Stimulated activated CD8-positive, alpha-beta memory T cell treated with anti-CD3 and anti-CD28 coated beads, Interleukin-4, amount 100 ng/mL, for 1 hour (primary cell): ENCODE measurements around the gene ARL5A.

ENCODE experiments used
- DNase-seq, 2 donors: peaks; one replicate each; pipeline ENCODE4 v3.0.0-alpha.2; 2020; ENCODE audit warnings: low read depth in 2 of 2, low spot score in 1 of 2

ARL5A gene

DNA sequence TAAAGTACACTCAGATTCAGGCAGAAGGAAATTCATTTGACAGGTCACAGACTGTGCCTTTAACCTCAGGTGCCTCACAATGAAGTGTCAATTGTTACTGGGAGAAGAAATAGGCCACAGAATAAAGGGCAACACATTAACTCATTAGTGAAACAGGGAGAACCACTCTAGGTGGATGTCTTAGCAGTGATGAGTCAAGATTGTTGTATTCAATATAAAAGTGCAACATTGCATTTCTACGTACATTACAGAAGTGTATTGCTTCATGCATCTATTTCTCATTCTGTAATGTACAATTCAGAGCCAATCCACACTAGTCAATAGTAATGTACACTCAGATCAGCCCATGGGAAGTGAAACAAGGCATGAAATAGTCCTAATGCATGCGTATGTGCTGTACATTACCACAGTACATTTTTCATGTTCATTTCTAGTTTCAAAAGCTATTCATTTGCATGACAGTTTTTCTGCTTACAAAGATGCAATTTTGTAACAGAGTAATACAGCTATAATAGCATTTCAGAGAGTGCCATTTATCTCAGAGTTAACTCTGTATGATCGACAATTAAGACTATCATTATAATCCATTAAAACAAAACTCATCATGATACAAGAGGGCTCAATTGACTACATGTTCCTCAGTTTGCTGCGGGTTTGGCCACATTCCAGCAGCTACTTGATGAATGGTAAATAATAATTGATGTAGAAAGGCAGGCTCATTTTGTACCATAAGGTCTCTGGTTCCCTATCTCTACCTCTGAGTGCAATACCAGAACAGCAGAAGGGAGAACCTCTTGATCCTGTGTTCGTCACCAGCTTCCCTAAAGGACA, 12.2 kb upstream of the ARL5A start:
- no peak for DNase-seq

DNA sequence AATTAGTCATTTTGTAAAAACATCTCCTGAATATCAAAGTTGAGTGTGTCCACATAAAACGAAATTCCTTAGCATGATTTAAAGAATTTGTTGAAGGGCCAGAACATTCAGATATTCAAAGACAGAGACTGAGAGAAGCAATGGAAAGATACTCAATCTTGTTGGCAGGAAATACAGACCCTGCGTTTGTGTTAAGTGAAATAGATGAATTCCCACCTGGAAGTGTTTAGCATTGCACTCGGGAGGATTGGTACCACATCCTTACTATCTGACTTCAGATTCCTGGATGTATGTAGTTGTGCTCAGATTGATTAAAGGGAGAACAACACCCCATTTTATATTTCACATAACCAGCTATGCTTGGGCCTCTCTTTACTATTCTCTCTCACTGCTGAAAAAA, 9.7 kb upstream of the ARL5A start:
- no peak for DNase-seq

- no peak for DNase-seq
Observed at GRCh38 chr2:151833984-151834383, 5.8 kb upstream of the ARL5A start.

GRCh38 chr2:151830961-151831360, 2.7 kb upstream of the ARL5A start:
- DNase-seq: no peak

DNA sequence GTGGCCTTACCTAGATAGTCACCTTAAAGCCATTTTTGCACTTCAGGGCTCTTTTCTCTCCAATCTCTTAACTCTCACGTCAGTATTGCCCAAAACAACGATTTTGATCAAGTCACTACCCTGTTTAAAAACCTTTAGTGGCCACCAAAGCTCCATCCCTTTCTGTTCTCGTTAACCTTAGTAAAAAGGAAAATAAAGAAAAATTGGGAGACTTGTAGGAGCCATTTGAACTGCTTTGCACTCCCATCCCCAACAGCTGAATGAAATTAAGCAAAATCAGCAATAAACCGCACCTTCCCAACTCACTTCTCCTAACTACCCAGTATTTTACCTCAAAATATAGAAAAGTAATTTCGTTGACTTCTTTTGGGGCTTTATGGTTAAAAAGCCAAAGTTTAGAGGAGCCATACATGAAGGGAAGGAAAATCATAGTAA, 686 bp upstream of the ARL5A start:
- no peak for DNase-seq

DNA sequence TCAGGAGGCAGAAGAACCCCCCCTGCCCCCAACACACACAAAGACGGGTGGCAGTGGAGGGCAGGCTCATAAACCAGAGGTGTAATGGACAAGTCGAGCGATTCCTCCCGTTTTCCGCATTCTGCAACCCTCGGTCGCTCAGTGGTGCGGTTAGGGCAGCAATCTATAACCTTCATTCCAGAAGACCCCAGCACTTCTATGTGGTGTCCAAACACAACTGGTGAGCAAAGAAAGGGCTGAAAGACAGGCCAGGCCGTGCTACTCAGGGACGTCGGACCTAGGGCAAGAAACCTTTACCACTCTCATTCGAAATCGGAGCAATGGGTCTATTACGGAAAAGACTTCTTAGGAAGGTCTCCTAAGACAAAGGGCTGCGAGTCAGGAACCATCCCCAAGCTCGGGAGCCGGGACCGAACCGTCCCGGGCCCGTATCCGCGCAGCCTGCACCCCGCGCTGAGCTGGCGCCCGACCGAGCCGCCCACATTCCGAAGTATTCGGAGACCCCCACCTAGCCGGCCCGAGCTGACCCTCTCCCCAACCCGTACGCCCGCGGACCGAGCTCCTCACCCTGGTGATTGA, 568 bp downstream of the ARL5A start:
- DNase-seq: no peak

- DNase-seq: no peak
Observed at GRCh38 chr2:151826737-151827157, 1.5 kb downstream of the ARL5A start.

DNA sequence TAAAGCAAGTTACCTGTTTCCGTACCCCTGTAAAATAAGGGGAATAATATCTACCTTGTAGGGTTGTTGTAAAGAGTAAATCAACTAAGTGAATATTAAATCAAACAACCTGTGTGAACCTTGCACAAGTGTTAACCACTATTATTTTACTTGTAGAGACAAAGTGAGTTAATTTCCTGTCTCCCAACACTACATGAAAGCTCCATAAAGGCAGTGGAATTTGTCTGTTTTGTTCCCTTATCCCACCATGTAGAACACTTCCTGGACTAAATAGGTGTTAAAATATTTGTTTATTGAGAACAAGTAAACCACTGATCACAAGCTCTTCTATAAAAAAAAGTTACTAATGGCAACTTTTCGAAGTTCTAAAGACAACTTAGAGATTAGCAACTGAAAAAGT, 3.3 kb downstream of the ARL5A start:
- no peak for DNase-seq

- no peak for DNase-seq
Observed at GRCh38 chr2:151823651-151824050, 4.6 kb downstream of the ARL5A start.

DNA sequence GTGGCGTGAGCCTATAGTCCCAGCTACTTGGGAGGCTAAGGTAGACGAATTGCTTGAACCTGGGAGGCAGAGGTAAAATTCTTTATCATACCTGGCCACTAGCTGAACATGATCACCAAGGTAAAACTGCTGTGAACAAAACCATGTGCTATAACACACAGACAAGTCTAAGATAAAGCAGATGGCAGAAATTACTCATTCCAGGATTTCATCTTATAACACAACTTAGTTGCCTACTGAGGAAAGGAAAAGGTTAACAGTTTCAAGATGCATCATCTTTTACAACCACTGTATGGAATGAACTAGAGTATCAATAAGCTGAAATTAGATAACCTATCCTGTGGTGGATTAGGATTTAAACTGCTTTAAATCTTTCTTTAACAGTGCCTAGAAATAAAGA, 8.3 kb downstream of the ARL5A start:
- no peak for DNase-seq

DNA sequence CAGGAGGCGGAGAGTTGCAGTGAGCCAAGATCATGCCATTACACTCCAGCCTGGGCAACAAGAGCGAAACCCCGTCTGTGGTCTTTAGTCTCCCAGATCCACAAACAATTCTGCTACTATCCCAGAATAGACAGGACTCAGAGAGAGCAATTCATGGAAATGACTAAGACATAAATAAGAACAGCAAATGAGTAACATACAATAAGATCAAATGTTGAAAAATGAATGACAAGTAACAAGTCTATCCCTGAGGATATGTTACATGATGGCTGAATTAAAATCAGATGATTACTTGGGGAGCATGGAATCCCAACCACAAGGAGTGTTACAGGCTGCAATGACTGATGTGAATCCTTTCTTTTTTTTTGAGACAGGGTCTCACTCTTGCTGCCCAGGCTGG, 10.3 kb downstream of the ARL5A start:
- no peak for DNase-seq

DNA sequence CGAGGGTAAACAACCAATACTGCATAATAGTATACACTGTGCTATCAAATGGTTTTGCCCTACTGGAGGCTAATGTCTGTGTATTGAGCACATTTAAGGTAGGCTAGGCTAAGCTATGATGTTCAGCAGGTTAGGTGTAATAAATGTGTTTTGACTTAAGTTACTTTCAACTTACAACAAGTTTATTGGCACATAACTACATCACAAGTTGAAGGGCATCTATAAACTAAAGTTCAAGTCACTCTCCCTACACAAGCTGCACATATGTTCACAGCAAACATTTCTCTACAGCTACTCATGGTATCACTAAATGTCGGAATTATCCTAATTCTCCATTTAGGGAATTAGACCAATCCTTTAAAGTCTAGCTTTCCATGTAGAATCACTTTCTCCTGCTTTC, 11.4 kb downstream of the ARL5A start:
- DNase-seq: no peak

DNA sequence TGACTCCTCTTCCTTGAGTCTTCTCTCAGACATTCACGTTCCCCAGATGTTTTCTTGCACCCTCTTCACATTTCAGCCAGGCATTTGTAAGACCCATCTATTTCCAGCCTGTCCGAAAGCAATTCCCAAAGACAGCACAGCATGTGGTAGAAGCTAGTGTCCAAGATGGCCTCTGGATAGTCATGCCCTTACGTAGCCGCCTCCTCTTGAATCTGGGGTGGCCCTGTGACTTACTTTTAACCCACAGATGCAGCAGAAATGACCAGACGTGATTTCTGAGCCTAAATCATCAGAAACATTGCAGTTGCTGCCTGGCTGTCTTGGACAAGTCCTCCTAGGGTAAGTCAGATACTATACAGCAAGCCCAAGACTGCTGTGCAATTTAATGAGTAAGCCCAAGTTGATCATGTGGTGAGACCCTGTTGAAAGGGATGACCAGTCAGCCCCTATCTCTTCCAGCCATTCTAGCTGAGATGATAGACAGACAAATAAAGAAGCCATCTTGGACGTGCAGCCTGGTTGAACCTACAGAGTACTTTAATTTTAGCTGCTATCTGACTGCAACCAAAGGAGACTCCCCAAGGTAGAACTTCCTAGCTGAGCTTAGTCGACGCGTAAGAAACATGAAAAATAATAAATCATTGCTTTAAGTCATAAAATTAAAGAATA, 12.3 kb downstream of the ARL5A start:
- DNase-seq: no peak

DNA sequence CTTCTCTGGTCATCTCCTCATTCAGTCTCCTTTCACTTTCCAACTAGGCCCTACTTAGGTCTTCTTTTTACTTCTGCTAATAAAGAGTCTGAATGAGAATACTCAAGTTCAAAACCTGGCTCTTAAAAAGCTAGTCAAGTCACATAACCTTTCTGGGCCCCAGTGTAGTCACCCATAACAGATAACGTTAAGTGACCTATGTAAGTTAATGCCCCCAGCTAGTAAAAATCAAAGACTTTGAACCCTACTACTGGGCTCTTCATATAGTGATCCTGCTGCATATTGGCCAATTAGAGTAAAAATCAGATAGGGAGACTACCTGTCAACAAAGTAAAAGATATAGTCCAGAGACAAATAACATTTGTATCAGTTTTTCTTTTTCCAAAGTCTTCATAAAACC, 17.7 kb downstream of the ARL5A start:
- no peak for DNase-seq

- no peak for DNase-seq
Observed at GRCh38 chr2:151809073-151809383, 19.2 kb downstream of the ARL5A start.

DNA sequence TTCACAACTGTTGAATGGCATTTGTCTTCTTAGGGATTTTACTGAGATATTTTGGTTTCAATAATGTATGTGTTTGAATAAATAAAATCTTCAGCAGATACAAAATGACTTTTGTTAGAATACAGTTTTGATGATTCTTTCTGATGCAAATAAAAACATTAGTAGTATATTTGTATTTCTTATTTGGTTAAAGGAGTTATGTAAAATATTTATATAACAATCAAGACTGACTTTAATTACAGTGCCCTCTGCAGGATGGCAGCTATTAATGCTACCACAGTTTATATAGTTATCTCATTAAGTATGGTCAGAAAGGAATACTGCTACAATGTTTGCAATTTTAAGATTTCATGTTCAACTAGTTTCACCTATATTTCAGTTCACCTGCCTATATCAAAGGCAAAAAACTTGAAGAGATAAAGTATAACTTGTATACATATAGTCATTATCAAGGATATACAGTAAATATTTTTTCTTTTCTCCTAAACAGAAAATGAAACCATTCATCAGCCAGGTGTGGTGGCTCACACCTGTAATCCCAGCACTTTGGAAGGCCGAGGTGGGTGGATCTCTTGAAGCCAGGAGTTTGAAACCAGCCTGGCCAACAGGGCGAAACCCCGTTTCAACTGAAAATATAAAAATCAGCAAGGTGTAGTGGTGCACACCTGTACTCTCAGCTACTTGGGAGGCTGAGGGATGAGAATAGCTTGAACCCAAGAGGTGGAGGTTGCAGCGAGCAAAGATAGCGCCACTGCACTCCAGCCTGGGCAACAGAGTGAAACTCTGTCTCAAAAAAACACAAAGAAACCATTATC, 19.8 kb downstream of the ARL5A start:
- no peak for DNase-seq

DNA sequence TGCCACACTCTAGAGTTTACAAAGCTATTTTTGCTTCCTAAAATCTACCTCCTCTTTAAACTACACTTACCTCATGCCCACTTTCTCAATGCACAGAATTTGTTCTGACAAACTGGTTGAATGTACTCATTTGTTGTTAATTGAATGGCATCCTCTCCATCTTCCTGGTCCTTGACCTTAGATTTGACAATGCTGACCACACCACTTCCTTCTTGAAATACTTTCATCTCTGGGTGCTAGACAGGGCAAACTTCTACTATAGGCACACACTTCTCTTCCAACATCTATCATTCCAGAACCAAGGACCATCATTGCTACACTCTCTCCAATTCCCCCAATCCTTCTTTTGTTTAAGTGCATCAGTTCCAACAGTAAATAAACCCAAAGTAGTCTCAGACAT, 22.3 kb downstream of the ARL5A start:
- DNase-seq: no peak

- no peak for DNase-seq
Observed at GRCh38 chr2:151805343-151805742, 22.9 kb downstream of the ARL5A start.

DNA sequence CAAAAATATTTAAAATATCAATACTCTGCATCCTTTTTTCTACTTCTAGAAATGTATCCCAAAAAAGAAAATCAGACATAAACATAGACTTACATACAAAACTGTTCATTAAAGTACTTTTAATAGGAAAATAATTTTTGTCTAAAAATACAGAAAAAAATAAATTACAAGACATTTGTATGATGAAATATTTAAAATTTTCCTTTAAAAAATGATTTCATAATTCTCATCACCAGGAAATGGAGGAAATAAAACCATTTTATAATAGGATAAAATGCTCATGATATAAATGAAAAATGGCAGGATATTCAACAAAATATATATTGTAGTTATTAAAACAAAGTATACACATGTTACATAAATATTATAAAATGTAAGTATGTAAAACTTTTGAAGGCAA, 24.4 kb downstream of the ARL5A start:
- no peak for DNase-seq

GRCh38 chr2:151802315-151802714, 25.9 kb downstream of the ARL5A start:
- DNase-seq: no peak

- DNase-seq: no peak
Observed at GRCh38 chr2:151799886-151800292, 28.3 kb downstream of the ARL5A start.

GRCh38 chr2:151796774-151797173, 31.4 kb downstream of the ARL5A start:
- DNase-seq: no peak
